Measurements from ENCODE around the gene RASGRF1.

- TF ChIP-seq CTCF (IDR thresholded peaks at IDR 0.05) (no peak), POLR2A (IDR thresholded peaks at IDR 0.05) (no peak)
Observed at GRCh38 chr15:78921517-78921916, 169.1 kb downstream of the RASGRF1 start.
